Mesendoderm (in vitro differentiated cells): Measurements from ENCODE around the gene PRSS23.
"Not testable (repeated sequence)": the region's sequence is repeated elsewhere in the genome, so short reads cannot be mapped to it uniquely, and the experiment has no call there.

Experiments
- DNase-seq: peaks from one replicate; pipeline ENCODE4 v3.0.0; 2013
- H2AK5ac ChIP-seq: 2 replicates; pipeline ENCODE4 v1.6.1; 2013; ENCODE audit warnings: low read length, inconsistent platforms
- H2BK120ac ChIP-seq: 2 replicates; pipeline ENCODE4 v1.6.1; 2013; ENCODE audit warnings: low read depth, mild to moderate bottlenecking, low read length, moderate library complexity, mixed read lengths
- H2BK15ac ChIP-seq: replicated peaks from 2 replicates; pipeline ENCODE4 v1.6.1; 2013; ENCODE audit warnings: low read depth, mild to moderate bottlenecking, moderate library complexity
- H2BK5ac ChIP-seq: 2 replicates; pipeline ENCODE4 v1.6.1; 2013; ENCODE audit warnings: low read length, inconsistent platforms
- H3K18ac ChIP-seq: 2 replicates; pipeline ENCODE4 v1.6.1; 2013; ENCODE audit warnings: mild to moderate bottlenecking, low read length, mixed read lengths
- H3K23ac ChIP-seq: one replicate; pipeline ENCODE4 v1.6.1; 2013; ENCODE audit warnings: low read length
- H3K27ac ChIP-seq: 2 replicates; pipeline ENCODE4 v1.5.1; 2013; ENCODE audit warnings: low read depth, mild to moderate bottlenecking, inconsistent platforms, low read length, moderate library complexity
- H3K27me3 ChIP-seq: 2 replicates; pipeline ENCODE4 v1.6.1; 2013; ENCODE audit warnings: low read length, control low read depth, mild to moderate bottlenecking, inconsistent platforms; ENCODE audit not compliant: insufficient read depth, poor library complexity
- H3K36me3 ChIP-seq: 2 replicates; pipeline ENCODE4 v1.6.1; 2013; ENCODE audit warnings: low read length, inconsistent platforms; ENCODE audit not compliant: control insufficient read depth, insufficient read depth
- H3K4ac ChIP-seq: one replicate; pipeline ENCODE4 v1.6.1; 2013; ENCODE audit warnings: low read depth, mild to moderate bottlenecking, low read length, moderate library complexity
- H3K4me1 ChIP-seq: 2 replicates; pipeline ENCODE4 v1.6.1; 2013; ENCODE audit warnings: low read depth, low read length, inconsistent platforms; ENCODE audit not compliant: control insufficient read depth
- H3K4me2 ChIP-seq: 2 replicates; pipeline ENCODE4 v1.6.1; 2013; ENCODE audit warnings: low read length
- H3K4me3 ChIP-seq: 2 replicates; pipeline ENCODE4 v1.5.1; 2013; ENCODE audit warnings: mild to moderate bottlenecking, low read length
- H3K56ac ChIP-seq: one replicate; pipeline ENCODE4 v1.6.1; 2013; ENCODE audit warnings: low read length
- H3K79me1 ChIP-seq: 2 replicates; pipeline ENCODE4 v1.6.1; 2013; ENCODE audit warnings: low read length, inconsistent platforms
- H3K79me2 ChIP-seq: 2 replicates; pipeline ENCODE4 v1.6.1; 2013; ENCODE audit warnings: mild to moderate bottlenecking, low read length; ENCODE audit not compliant: control insufficient read depth, insufficient read depth
- H3K9ac ChIP-seq: 2 replicates; pipeline ENCODE4 v1.6.1; 2013; ENCODE audit warnings: low read length, inconsistent platforms
- H4K5ac ChIP-seq: one replicate; pipeline ENCODE4 v1.6.1; 2013; ENCODE audit warnings: low read length
- H4K8ac ChIP-seq: one replicate; pipeline ENCODE4 v1.6.1; 2013; ENCODE audit warnings: low read depth, mild to moderate bottlenecking, control low read depth, low read length, moderate library complexity
- WGBS: extraction: QIAGEN DNeasy Blood & Tissue Kit; methylation state at CpG from one replicate; pipeline ENCODE4 v1.1.7; 2013; ENCODE audit warnings: low lambda C conversion rate, missing lambda C conversion rate; ENCODE audit not compliant: insufficient coverage; ENCODE audit errors: extremely low coverage; 5-methylcytosine and 5-hydroxymethylcytosine counted together

PRSS23 gene

GRCh38 chr11:86844762-86845508, 44.6 kb downstream of the PRSS23 start:
- not testable (repeated sequence) for H3K79me1 ChIP-seq, H3K36me3 ChIP-seq, H3K56ac ChIP-seq, H3K18ac ChIP-seq, H2BK15ac ChIP-seq, H3K27ac ChIP-seq, H3K27me3 ChIP-seq, H3K4me2 ChIP-seq, H2BK5ac ChIP-seq, H2AK5ac ChIP-seq, H3K79me2 ChIP-seq, H3K4me3 ChIP-seq, H4K5ac ChIP-seq, H3K23ac ChIP-seq, H3K4ac ChIP-seq, H2BK120ac ChIP-seq, H4K8ac ChIP-seq, H3K9ac ChIP-seq, H3K4me1 ChIP-seq
- no CpG with 5 or more reads among the region's 4 CpGs for WGBS
- DNase-seq = peak; percentile 50

GRCh38 chr11:86848132-86848531, 47.8 kb downstream of the PRSS23 start:
- WGBS = no CpG with 5 or more reads among the region's 1 CpG

GRCh38 chr11:86849679-86850078, 49.3 kb downstream of the PRSS23 start:
- H3K27me3 ChIP-seq = no peaks in the 10 kb centered on the region
- H2AK5ac ChIP-seq = no peak overlapping the region
- no peak overlapping the region for H4K8ac ChIP-seq
- no peaks in the 10 kb centered on the region for H3K79me1 ChIP-seq
- H3K4me3 ChIP-seq = no peak overlapping the region
- no peak overlapping the region for H2BK120ac ChIP-seq
- no CpG with 5 or more reads among the region's 2 CpGs for WGBS
- no peak overlapping the region for H3K4me2 ChIP-seq
- H3K9ac ChIP-seq = no peak overlapping the region
- H2BK15ac ChIP-seq = no peak overlapping the region
- H3K4me1 ChIP-seq = no peaks in the 10 kb centered on the region
- no peak overlapping the region for H4K5ac ChIP-seq
- DNase-seq = no peak
- no peak overlapping the region for H3K56ac ChIP-seq
- H3K18ac ChIP-seq = no peak overlapping the region
- no peak overlapping the region for H3K4ac ChIP-seq
- H3K36me3 ChIP-seq = no peaks in the 10 kb centered on the region
- H3K79me2 ChIP-seq = no peaks in the 10 kb centered on the region
- no peak overlapping the region for H3K27ac ChIP-seq
- no peak overlapping the region for H3K23ac ChIP-seq
- no peak overlapping the region for H2BK5ac ChIP-seq

More at GRCh38 chr11:86848132-86848531, 47.8 kb downstream of the PRSS23 start:
- H3K27ac ChIP-seq = no peak overlapping the region
- H2BK120ac ChIP-seq = no peak overlapping the region
- no peak overlapping the region for H4K8ac ChIP-seq
- no peak overlapping the region for H3K23ac ChIP-seq
- no peaks in the 10 kb centered on the region for H3K79me1 ChIP-seq
- no peak overlapping the region for H2BK15ac ChIP-seq
- no peak for DNase-seq
- no peak overlapping the region for H2AK5ac ChIP-seq
- H3K18ac ChIP-seq = no peak overlapping the region
- H3K4me1 ChIP-seq = no peaks in the 10 kb centered on the region
- no peaks in the 10 kb centered on the region for H3K36me3 ChIP-seq
- H3K4ac ChIP-seq = no peak overlapping the region
- H3K9ac ChIP-seq = no peak overlapping the region
- no peak overlapping the region for H3K4me3 ChIP-seq
- no peak overlapping the region for H2BK5ac ChIP-seq
- no peak overlapping the region for H3K4me2 ChIP-seq
- no peaks in the 10 kb centered on the region for H3K79me2 ChIP-seq
- peak overlapping the region; percentile 7 for H3K56ac ChIP-seq
- no peaks in the 10 kb centered on the region for H3K27me3 ChIP-seq
- no peak overlapping the region for H4K5ac ChIP-seq
